Adrenal gland (tissue), 5 donors: ENCODE data around the gene PRRG3.

Source experiments
- POLR2A ChIP-seq, 2 donors: fragments of 450-650 bp; IDR thresholded peaks; one replicate each; pipeline ENCODE4 v1.6.1; 2017; ENCODE audit warnings: antibody characterized with exemption in 2 of 2, mild to moderate bottlenecking in 2 of 2, moderate library complexity in 1 of 2
- TF ChIP-seq, protein P1 (sequence below), 6 experiments: fragments of 450-650 bp in 4 of 6; fragments of 200-600 bp in 2 of 6; sonication (generic) in 1 of 6; IDR thresholded peaks; 1 replicate in 5 of 6; 2 replicates in 1 of 6; pipeline versions ENCODE4 v1.5.1 to v1.8.0; 2016 to 2021; ENCODE audit warnings: antibody characterized with exemption in 6 of 6, mild to moderate bottlenecking in 2 of 6, moderate library complexity in 1 of 6
- donor health status: DM: no; HTN: no; CAD: no.

DNA sequence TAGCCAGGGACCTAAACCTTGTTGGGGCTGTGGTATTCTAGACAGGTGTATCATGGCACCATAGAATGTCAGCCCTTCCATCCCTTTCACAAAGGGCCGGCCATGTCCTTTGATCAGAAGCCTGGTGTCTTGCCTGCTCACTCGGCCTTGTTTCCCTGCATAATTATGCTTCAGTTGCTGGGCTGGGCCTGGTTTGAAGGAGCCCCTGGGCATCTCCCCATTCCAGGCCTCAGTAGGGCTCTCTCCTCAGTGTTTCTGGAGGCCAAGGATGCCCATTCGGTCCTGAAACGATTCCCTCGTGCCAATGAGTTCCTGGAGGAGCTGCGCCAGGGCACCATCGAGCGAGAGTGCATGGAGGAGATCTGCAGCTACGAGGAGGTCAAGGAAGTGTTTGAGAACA is 4.5 kb downstream of the PRRG3 start:
- TF ChIP-seq, protein P1, sequence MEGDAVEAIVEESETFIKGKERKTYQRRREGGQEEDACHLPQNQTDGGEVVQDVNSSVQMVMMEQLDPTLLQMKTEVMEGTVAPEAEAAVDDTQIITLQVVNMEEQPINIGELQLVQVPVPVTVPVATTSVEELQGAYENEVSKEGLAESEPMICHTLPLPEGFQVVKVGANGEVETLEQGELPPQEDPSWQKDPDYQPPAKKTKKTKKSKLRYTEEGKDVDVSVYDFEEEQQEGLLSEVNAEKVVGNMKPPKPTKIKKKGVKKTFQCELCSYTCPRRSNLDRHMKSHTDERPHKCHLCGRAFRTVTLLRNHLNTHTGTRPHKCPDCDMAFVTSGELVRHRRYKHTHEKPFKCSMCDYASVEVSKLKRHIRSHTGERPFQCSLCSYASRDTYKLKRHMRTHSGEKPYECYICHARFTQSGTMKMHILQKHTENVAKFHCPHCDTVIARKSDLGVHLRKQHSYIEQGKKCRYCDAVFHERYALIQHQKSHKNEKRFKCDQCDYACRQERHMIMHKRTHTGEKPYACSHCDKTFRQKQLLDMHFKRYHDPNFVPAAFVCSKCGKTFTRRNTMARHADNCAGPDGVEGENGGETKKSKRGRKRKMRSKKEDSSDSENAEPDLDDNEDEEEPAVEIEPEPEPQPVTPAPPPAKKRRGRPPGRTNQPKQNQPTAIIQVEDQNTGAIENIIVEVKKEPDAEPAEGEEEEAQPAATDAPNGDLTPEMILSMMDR (IDR thresholded peaks at IDR 0.05) = no peak
- TF ChIP-seq POLR2A (IDR thresholded peaks at IDR 0.05) = no peak
